ENCODE measurements around the gene DHRS11.

DHRS11 gene

DNA sequence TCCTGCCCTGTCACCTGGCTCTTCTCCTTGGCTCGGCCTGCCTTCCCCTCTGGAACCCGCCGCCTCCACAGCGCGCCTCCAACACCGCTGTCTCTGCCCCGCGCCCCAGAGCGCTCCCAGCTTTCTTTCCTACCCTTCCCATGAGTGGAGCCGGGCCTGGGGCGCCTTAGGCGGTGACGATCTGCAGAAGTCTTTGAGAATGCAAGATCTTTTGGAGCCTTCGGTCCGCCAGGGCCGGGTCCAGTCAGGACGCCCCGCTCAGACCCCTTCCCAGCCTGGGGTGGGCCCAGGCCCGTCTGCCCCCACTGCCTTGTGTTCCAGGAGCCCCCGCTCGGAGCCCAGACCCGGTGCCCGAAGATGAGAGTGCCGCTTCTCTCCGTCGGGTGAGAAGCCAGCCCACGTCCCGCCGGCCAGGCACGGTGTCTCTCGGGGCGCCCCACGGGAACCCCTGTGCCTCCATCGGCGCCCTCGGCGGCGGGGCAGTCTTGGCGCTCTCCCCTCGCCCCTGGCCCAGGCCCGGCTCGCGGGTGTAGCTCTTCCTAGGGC lies 49.7 kb downstream of the DHRS11 start:
- Mint-ChIP-seq H3K4me3 (no peak overlapping the region), H3K27ac (no peak overlapping the region), H3K9me3 (no peaks in the 10 kb centered on the region), H3K4me1 (ENCODE audit: low read depth) (peaks cover 12% of the 10 kb centered on the region), H3K27me3 (ENCODE audit: low read depth) (peaks cover 74% of the 10 kb centered on the region), H3K36me3 (ENCODE audit: low read depth) (no peaks in the 10 kb centered on the region)
- DNase-seq (ENCODE audit: low spot score), result no peak

GRCh38 chr17:36641877-36642845 lies 50.5 kb downstream of the DHRS11 start:
- Mint-ChIP-seq H3K4me1 (ENCODE audit: low read depth) (peaks cover 12% of the 10 kb centered on the region), H3K4me3 (peak overlapping the region; percentile 82), H3K27me3 (ENCODE audit: low read depth) (peaks cover 79% of the 10 kb centered on the region), H3K27ac (no peak overlapping the region), H3K36me3 (ENCODE audit: low read depth) (no peaks in the 10 kb centered on the region), H3K9me3 (no peaks in the 10 kb centered on the region)
- DNase-seq (ENCODE audit: low spot score), result no peak

DNA sequence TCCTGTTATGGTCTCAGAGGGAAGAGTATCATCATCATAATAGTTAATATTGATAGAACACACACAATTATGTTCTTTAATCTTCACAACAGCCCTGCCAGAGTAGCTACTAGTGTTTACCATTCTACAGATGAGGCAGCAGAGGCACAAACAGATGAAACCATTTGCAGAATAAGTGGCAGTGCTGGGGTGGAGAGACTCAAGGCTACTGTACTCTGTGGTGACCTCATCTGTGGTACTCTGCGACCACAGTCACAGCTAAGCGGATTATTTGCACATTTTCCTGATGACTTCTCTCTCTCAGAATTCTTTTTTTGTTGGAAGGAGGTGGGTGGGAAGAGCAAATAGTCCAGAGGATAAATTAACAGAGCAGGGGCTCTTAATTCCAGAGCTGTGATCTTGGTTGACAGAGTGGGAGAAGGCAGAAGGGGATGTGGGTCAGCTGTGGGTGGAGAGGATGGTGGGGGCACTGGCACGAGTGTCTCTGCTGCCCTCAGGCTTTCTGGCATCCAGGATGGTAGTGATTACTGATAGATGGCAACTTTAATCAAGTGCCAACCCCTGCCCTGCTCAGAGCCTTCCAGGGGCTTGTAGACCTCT lies 51.5 kb downstream of the DHRS11 start:
- no peak for DNase-seq (ENCODE audit: low spot score)
- H3K9me3 Mint-ChIP-seq, result no peaks in the 10 kb centered on the region
- H3K4me1 Mint-ChIP-seq (ENCODE audit: low read depth), result peaks cover 12% of the 10 kb centered on the region
- H3K27me3 Mint-ChIP-seq (ENCODE audit: low read depth), result peaks cover 78% of the 10 kb centered on the region
- no peak overlapping the region for H3K4me3 Mint-ChIP-seq
- H3K36me3 Mint-ChIP-seq (ENCODE audit: low read depth), result no peaks in the 10 kb centered on the region
- no peak overlapping the region for H3K27ac Mint-ChIP-seq

- H3K27me3 Mint-ChIP-seq (ENCODE audit: low read depth), result peaks cover 66% of the 10 kb centered on the region
- no peaks in the 10 kb centered on the region for H3K9me3 Mint-ChIP-seq
- no peaks in the 10 kb centered on the region for H3K36me3 Mint-ChIP-seq (ENCODE audit: low read depth)
- no peak overlapping the region for H3K4me3 Mint-ChIP-seq
- H3K4me1 Mint-ChIP-seq (ENCODE audit: low read depth), result peaks cover 12% of the 10 kb centered on the region
- no peak overlapping the region for H3K27ac Mint-ChIP-seq
- DNase-seq (ENCODE audit: low spot score), result no peak
Observed at GRCh38 chr17:36645422-36645821, 53.7 kb downstream of the DHRS11 start.

DNA sequence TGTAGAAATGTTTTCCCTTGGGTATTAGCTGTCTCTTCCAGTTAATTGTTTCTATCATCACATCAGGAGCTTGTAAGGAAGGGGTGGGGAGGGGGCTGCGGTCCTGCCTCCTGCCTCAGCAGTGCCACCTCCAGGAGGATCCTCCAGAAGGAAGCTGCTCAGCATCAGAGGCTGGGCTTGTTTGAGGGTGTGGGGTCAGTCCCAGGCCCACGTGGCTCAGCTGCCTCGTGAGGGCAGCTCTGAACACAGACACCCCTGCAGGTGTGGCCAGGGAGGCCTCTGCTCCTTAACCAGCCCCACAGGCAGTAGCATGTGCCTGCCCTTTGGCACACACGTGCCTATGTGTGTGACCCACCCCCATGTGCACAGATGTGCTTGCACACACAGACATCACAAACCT lies 56.0 kb downstream of the DHRS11 start:
- Mint-ChIP-seq H3K4me3 (no peak overlapping the region), H3K27ac (no peak overlapping the region)

DNA sequence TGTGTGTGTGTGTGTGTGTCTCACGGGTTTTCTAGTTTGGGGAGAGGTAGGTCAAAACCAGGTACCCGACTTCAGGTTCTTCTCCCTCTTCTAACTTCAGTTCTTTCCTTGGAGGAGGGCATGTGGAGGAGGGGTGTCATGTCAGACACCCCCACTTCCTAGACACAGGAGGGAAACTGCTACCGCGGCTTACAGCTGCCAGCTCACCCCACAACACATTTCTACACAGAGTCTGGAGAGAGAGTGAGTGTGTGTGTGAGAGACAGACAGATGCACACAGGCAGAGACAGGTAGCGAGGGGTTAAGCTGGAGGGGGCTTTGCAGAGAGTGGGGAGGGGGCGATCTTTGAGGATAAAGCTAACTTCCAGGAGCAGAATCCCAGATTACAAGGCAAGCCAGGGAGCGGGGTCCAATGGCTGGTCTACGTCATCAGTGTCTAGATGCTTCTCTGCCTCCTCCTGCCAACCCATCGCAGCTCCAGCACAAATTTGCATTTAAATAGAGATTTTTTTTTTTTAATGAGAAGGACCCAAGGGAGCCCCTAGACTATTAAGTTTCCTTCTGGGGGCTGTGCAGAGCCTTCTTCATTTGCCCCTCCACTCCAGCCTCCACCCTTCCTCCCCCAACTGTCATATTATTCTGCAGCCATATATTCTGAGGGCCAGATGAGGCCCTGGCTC lies 58.6 kb downstream of the DHRS11 start:
- no peaks in the 10 kb centered on the region for H3K36me3 Mint-ChIP-seq (ENCODE audit: low read depth)
- H3K9me3 Mint-ChIP-seq, result no peaks in the 10 kb centered on the region
- H3K27ac Mint-ChIP-seq, result no peak overlapping the region
- no peak for DNase-seq (ENCODE audit: low spot score)
- no peak overlapping the region for H3K4me3 Mint-ChIP-seq
- no peaks in the 10 kb centered on the region for H3K4me1 Mint-ChIP-seq (ENCODE audit: low read depth)
- H3K27me3 Mint-ChIP-seq (ENCODE audit: low read depth), result peaks cover 46% of the 10 kb centered on the region

More for the DNA sequence above, 56.0 kb downstream of the DHRS11 start:
- DNase-seq (ENCODE audit: low spot score), result no peak
- no peaks in the 10 kb centered on the region for H3K9me3 Mint-ChIP-seq
- peaks cover 6% of the 10 kb centered on the region for H3K4me1 Mint-ChIP-seq (ENCODE audit: low read depth)
- no peaks in the 10 kb centered on the region for H3K36me3 Mint-ChIP-seq (ENCODE audit: low read depth)
- H3K27me3 Mint-ChIP-seq (ENCODE audit: low read depth), result peaks cover 57% of the 10 kb centered on the region

Measured in T-helper 2 cell treated with Interferon-gamma antibody and Interleukin-4, amounts not matched to agents 5 μg/mL and 100 μg/mL, for 36 hours (primary cell).